HG03565 (cell line): Measurements from ENCODE around the gene SCD5.

ENCODE experiments used
- ATAC-seq: cut with Tn5 transposase; IDR thresholded peaks from one replicate; pipeline ENCODE4 v1.9.1; 2021; ENCODE audit warnings: mild to moderate bottlenecking, moderate library complexity; ENCODE audit not compliant: unreplicated experiment

The SCD5 gene

DNA sequence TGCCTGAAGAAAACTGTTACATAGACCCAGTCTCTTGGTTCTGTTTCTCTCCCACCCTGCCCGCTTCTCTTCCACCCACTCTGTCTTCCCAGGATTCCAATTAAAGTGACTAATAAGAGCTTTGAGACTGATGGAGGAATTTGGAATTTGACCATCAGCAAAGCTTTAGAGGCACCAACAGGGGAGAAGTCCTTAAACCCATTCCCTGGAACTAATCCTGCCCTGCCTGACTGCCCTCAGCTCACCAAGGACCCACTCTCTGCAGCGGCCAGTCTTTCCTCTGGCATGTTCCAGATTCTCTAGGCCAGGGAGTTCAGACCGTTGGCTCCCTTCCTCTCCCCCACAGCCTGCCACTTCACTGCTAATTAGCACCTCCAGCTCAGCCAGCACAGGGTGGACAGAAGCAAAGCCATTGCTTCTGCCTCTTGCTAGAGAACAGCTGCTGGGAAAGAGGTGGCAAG, 23.9 kb downstream of the SCD5 start:
- ATAC-seq, result no peak

GRCh38 chr4:82773057-82773456, 25.5 kb downstream of the SCD5 start:
- no peak for ATAC-seq

- no peak for ATAC-seq
Observed at GRCh38 chr4:82770607-82771006, 28.0 kb downstream of the SCD5 start.

GRCh38 chr4:82765134-82765533, 33.5 kb downstream of the SCD5 start:
- ATAC-seq, result no peak

GRCh38 chr4:82761229-82761628, 37.4 kb downstream of the SCD5 start:
- no peak for ATAC-seq

DNA sequence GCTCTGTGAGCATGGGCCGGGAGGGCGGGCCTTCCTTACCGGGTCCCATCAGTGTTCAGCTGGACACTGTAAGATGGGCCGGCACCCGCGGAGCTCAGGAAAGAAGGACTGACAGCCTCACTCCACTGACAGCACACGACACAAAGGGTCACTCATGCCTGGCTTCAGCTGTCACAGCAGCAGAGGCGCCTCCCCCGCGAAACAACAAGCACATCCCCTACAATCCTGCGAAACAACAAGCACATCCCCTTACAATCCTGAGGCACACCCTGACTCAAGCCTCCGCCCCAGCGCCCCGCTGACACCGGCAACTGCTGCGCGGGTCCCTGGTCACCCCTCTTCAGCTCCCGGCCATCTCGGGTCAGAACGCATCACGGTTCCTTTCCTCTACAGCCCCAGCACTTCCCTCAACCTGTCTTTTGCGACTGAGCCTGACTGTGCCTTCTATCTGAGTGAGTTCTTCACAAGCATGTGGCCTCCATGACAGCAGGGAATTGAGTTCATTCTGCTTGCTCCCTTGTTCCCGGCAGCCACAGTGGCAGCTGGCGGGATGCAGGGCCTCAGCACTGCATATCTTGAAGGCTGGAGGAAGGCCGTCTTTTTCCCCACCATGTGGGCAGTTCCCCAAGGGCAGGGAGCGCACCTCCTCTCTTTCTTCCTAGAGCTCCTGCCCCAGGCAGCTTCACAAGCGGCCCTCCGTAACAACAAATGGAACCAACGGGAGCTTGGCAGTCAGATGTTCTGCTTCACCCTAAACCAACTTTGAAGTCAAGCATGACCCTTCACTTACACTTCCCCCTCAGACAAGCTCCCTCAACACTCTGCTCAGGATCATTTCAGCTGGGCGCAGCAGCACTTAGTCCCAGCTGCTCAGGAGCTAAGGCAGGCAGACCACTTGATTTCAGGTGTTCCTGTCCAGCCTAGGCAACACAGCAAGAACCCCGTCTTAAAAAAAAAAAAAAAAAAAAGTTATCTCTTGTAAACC, 39.6 kb downstream of the SCD5 start:
- ATAC-seq, result no peak

DNA sequence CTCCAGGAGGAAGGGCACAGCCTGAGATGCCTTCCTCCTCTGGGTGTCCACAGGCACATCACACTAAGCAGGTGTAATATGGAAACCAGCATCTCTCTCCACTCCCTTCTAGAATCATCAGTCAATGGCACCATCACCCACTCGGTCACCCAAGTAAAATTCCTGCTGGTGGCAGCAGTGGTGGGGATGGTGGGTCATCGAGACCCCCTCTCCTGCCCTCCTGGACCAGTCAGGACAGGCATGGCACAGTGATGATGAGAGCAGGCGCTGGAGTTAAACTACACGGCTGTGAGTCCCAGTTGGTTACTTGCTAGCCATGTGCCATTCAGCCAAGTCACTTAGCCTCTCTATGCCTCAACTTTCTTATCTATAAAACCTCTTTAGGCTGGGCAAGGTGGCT, 42.5 kb downstream of the SCD5 start:
- no peak for ATAC-seq

- ATAC-seq, result no peak
Observed at GRCh38 chr4:82755650-82756049, 42.9 kb downstream of the SCD5 start.

DNA sequence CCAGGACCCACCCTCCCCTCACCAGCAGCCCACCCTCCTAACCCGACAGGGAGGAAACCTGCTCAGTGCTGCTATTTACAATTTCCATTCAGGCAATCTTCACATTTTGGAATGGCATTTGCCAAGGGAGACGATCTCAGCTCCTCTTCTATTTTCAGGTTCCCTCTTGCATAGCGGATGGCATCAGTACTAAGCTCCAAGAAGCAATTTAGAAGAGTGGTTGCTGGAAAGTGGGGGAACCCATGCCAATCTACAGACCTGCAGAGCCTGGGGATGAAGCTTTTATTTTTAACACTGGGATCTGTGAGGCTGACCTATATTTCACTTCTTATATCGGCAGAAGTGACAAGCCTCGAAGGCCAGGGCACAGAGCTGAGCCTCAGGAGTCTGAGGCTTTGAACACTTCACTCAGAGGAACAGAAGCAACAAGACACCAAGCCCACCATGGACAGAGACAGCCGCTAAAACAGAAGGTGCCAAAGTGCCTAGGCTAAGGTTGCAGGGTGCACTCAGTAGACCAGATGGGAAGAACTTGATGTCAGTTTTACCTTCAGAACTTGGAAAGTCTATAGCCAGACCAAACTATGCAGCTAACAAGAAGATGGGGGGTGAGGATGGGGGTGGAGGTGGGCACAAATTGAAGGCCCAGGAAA, 44.0 kb downstream of the SCD5 start:
- no peak for ATAC-seq

GRCh38 chr4:82753725-82754410, 44.7 kb downstream of the SCD5 start:
- ATAC-seq, result no peak

GRCh38 chr4:82753238-82753637, 45.4 kb downstream of the SCD5 start:
- no peak for ATAC-seq

- ATAC-seq, result no peak
Observed at GRCh38 chr4:82748810-82749470, 49.7 kb downstream of the SCD5 start.

GRCh38 chr4:82747686-82748575, 50.7 kb downstream of the SCD5 start:
- no peak for ATAC-seq

- no peak for ATAC-seq
Observed at GRCh38 chr4:82746705-82747574, 51.7 kb downstream of the SCD5 start.

DNA sequence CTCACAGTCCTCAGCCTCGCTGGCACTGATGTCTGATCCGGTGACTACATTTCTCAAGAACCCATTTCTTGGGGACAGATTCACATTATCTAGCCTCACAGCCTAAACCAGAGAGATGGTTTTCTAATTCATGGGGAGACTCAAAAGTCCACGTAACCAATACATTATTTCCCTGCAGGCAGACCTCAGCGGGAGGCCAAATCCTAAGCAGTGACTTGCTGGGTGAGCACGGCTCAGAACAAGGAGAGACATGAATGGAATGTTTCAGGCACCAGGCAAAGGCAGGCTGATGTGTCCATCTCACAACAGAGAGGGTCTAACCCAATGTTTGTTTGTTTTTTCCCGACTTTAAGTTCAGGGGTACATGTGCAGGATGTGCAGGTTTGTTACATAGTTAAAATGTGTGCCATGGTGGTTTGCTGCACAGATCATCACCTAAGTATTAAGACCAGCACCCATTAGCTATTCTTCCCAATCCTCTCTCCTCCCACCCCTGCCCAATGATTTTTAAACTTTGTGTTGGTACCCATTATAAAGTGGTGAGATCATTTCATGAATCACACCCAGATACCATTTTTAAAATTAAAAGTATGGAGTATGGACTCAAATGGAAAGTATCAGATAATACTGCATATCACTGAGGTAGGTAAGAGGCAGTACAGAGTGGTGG, 53.3 kb downstream of the SCD5 start:
- ATAC-seq, result no peak

- no peak for ATAC-seq
Observed at GRCh38 chr4:82744284-82744968, 54.2 kb downstream of the SCD5 start.

GRCh38 chr4:82741188-82741587, 57.4 kb downstream of the SCD5 start:
- no peak for ATAC-seq
